Left lobe of liver (tissue), 2 donors: ENCODE data around the gene BAMBI. TPM values are rescaled to one million over a fixed set of nuclear protein-coding genes. Genes with fewer than 3 reads are reported as not detected.
A peak's percentile ranks its signal among the peaks of the same experiment; 100 is the strongest.

ENCODE experiments used
- ATAC-seq: fragments of 200-7000 bp; cut with Tn5 transposase; one replicate; pipeline ENCODE4 v1.9.1; 2020; ENCODE audit warnings: mild to moderate bottlenecking, moderate library complexity
- DNase-seq: peaks from one replicate; pipeline ENCODE4 v3.0.0-alpha.2; 2020; ENCODE audit warnings: low spot score
- total RNA-seq: library from RNA; stranded (reverse); gene quantifications from one replicate; pipeline ENCODE4 v1.2.1, GENCODE V29; 2021
- donor health status: DM: no; HTN: no; CAD: no; lungs with moderate emphysema.
- donor health status: DM: no; HTN: yes; CAD: no.

The BAMBI gene
- total RNA-seq, 1 donor from 2014 or later: 7.7 TPM

GRCh38 chr10:28669227-28670173, 7.8 kb upstream of the BAMBI start:
- no peak for ATAC-seq
- no peak for DNase-seq

DNA sequence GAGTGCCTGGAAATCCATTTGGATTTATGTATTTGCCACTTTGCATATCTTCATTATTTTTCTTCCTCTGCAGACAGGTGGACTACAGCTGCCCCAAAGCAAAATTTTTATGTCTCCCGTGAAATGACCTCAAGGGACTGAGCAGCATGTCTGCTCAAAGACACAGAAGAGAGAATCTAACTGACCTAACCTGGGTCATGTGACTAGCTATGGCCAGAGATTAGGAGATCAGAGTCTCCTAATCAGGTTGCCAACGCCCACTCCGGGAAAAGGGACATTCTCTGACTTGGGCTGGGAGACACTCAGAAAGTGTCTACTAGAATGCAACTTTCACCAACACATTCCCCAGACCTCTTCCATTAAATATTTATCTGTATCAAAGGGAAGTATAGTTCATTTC, 2.5 kb upstream of the BAMBI start:
- DNase-seq (no peak), ATAC-seq (no peak)

GRCh38 chr10:28676326-28676967, 874 bp upstream of the BAMBI start:
- DNase-seq (no peak), ATAC-seq (peak; percentile 30)

DNA sequence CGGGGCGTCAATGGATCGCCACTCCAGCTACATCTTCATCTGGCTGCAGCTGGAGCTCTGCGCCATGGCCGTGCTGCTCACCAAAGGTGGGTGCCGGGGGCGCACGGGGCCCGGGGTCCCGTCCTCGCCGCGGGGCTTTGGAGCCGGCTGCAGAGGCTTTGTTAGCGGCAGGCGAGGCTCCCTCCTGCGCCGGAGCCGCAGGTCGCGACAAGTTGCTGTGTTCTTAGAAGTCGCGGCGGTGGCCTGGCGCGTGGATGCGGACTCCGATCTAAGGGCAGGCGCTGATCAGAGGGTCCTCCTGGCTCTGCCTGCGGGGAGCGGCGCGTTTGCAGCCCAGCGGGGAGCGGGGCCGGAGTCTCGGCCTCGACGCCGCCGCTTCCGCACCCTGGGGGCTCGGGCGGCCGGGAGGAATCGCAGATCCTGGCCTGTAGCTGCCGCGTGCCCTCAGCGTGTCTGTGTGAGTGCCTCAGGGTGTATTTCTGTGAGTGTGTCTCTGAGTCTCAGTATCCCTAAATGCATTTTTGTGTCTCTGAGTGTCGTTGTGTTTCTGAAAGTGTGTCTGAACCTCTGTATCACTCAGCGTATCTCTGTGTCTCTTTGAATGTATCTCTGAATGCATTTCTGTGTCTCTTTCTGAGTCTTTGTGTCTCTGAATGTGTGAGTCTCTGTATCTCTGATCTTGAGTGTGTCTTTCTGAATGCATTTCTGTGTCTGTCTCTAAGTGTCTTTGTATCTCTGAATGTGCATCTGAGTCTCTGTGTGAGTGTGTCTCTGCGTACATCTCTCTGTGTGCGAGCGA, 766 bp downstream of the BAMBI start:
- ATAC-seq: peak; percentile 17
- DNase-seq: peak; percentile 60

DNA sequence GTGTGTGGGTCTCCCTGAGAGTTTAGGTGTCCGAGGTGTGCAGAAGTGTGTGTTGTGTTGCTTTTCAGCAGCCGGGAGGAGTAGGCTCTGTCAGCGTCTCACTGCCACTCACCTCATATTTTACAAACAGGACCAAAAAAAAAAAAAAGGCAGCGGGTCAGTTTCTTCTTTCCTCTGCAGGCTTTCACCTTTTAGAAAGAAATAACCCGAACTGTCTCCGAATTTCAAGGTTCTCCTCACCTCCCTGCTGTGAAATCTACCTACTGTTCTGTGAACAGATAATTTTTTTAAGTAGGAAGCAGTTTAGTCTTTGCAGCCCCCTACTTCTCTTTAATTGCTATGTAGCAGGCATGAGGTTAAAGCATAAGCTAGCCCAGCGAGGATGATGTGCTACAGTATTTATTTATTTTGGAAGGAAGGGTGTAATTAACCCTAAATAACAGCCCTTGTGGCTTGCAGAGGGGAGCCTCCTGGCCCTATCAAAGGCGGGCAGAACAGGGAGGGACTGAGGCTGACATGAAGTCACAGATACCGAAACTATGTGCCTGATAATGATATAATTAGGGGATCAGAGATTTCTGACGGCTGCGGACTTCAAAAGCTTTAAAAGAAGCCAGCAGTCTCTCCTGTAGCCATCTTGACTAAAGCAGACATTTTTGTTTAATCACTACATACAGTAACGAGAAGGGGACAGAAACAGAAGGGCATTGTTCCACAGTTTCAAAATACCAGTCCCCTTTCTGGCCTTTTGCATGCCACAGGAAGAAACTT, 1.6 kb downstream of the BAMBI start:
- ATAC-seq (no peak), DNase-seq (no peak)

DNA sequence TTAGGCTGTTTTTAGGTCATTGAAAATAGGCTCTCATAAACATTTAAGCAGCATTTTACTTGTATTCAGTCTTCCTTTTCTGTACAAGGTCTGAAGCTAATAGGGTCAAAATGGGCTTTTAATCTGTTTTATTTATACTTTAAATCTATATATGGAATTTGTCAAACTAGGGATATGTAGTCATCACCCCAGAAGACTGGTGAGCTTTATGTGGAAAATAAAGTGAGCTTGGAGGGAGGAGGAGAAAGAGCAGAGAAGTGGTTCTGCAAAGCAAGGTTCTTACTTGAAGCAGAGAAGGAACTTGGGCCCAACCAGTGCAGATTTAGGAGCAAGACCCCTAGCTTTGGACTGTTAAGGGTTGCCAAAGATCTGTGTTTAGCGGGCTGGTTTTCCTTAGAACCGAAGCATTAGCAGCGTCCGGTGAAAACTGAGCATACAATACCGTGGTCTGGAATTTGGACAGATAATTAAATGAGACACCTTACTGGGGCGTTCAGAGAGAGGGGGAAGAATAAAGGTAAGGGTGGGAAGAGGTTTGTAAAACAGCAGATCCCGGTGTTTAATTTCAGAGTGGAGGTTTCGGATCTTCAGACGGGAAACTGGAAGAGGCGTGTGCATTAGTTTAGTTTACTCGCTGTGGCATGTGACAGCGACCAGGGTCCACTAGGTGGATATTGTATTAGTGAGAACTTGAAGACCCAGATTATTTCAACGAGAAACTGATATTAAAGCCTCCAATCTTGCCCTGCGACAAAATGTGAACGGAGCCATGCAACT, 2.4 kb downstream of the BAMBI start:
- peak; percentile 19 for ATAC-seq
- peak; percentile 55 for DNase-seq

DNA sequence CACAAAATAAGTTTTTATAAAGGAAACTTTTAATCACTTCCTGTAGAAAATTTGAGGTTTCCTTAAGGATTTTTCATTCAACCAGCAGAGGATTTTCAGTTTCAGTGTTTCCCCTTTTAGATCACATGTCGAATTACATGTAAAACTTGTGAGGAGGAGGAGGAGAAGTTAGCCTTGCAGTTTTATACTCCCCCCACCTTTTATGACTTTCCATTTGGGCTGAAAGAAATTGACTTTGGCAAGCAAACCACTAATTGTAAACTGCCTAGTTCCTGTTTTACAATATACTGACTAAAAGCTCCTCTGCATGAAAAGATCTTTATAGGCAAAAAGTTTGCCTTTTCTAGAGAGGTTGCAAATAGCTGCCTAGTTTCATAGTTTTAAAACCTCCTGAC, 3.0 kb downstream of the BAMBI start:
- DNase-seq (no peak), ATAC-seq (no peak)

- ATAC-seq: no peak
- peak; percentile 52 for DNase-seq
Observed at GRCh38 chr10:28681291-28681763, 4.0 kb downstream of the BAMBI start.

DNA sequence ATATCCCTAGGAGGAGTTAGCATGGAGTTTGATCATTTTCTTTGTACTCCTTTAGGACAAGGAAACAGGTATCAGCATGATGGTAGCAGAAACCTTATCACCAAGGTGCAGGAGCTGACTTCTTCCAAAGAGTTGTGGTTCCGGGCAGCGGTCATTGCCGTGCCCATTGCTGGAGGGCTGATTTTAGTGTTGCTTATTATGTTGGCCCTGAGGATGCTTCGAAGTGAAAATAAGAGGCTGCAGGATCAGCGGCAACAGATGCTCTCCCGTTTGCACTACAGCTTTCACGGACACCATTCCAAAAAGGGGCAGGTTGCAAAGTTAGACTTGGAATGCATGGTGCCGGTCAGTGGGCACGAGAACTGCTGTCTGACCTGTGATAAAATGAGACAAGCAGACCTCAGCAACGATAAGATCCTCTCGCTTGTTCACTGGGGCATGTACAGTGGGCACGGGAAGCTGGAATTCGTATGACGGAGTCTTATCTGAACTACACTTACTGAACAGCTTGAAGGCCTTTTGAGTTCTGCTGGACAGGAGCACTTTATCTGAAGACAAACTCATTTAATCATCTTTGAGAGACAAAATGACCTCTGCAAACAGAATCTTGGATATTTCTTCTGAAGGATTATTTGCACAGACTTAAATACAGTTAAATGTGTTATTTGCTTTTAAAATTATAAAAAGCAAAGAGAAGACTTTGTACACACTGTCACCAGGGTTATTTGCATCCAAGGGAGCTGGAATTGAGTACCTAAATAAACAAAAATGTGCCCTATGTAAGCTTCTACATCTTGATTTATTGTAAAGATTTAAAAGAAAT, 4.8 kb downstream of the BAMBI start:
- no peak for DNase-seq
- no peak for ATAC-seq

DNA sequence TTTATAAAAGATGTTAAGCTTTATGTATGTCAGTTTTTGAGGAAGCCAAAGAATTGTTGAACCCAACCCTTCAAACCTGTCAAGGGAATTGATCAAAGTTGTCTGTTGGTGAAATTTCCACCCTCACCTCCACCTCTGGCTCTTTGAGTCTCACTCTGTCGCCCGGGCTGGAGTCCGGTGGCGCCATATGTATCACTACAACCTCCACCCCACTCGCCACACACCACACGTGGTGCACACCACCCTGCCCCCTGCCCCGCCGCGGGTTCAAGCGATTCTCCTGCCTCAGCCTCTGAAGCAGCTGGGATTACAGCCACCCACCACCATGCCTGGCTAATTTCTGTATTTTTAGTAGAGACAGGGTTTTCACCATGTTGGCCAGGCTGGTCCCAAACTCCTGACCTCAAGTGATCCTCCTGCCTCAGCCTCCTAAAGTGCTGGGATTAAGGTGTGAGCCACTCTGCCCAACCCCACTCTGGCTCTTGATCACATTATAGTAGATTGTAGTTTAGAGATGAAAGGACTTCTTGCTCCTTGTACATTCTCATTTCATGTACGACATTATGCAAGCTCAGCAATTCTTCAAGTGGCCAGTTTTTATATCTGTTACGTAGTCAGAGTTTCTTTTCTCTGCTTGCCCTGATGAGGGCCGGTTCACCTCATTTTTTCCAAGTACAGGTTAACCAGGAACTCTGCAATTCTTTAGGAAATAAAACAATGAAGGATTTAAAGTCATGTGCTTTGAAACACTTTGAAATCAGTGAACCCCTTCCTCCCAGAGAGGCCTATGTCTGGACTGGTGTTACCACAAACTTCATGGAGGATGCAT, 7.0 kb downstream of the BAMBI start:
- ATAC-seq (no peak), DNase-seq (no peak)

DNA sequence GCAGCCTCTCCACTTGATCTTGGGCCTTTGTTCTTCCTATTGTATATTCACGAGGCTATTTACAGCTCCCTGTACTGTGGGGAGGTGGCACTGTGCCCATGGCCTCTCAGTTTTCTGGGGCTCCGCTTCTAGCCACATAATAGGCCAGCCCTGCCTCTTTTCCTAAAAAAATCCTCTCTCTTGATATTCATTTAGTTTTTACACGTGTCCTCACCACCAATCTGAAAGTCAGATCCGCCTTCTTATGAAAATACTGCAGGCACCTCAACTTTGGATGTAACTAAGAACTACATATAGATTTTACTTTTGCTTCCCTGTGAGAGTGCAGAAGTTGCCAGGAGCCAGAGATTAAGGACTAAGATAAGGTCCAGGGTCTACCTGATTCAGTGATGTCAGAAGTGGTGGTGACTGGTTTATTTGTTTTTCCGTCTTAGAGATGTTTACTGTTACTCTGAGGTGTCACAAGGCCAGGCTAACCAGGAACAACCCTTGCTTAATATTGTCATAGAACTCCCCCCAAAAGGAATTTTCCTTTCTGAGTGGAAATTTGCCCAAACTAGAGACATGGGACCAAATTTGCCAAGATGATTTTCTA, 7.8 kb downstream of the BAMBI start:
- no peak for DNase-seq
- no peak for ATAC-seq

GRCh38 chr10:28685717-28686116, 8.4 kb downstream of the BAMBI start:
- ATAC-seq (no peak), DNase-seq (no peak)

GRCh38 chr10:28686835-28687682, 9.7 kb downstream of the BAMBI start:
- no peak for DNase-seq
- peak; percentile 91 for ATAC-seq

DNA sequence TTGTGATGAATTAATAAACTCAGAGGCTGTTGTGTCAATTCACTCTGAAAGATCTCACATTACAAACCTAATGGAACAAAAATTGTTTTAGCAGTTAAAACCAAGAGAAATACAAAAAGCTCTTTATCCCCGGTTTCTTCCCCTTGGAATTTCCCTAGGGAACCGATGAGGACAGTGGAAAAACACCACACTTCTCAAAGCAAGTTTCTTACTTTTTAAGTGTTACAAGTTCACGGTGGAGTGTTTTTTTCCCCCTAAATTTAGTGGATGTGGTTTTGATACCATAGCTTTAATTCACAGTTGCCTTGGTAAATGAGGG, 10.3 kb downstream of the BAMBI start:
- ATAC-seq: no peak
- no peak for DNase-seq

DNA sequence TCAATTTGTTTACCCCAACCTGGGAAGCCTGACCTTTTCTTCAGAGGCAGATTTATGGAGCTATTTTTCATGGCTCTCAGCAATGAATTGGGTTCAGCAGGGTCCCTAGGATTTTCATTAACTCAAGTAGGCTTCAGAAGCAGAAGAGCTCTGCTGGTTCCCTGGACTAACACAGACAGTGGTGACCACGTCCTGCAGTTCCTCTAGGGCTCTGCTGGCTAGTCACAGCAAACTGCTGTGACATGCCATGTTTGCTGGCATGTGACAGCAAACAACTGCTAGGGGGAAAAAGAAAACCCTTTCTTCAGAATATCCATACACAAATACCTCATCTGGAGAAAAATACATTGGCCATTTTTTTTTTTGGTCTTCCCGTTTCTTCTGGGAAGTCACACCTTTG, 13.2 kb downstream of the BAMBI start:
- no peak for ATAC-seq
- no peak for DNase-seq

DNA sequence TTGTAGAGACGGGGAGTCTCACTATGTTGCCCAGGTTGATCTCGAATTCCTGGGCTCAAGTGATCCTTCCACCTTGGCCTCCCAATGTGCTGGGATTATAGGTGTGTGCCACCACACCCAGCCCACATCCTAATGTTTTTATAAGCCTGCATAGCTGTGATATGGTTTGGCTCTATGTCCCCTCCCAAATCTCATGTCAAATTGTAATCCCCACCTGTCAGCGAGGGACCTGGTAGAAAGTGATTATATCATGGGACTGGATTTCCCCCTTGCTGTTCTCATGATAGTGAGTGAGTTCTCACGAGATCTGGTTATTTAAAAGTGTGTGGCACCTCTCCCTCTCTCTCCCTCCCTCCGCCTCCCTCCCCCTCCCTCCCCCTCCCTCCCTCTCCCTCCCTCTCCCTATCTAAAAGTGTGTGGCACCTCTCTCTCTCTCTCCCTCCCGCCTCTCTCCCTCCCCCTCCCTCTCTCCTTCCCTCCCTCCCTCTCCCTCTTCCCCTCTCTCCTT, 13.9 kb downstream of the BAMBI start:
- ATAC-seq (no peak), DNase-seq (no peak)

- no peak for DNase-seq
- ATAC-seq: no peak
Observed at GRCh38 chr10:28692050-28692449, 14.7 kb downstream of the BAMBI start.
